ENCODE measurements around the gene CERS6. TPM values are rescaled to one million over a fixed set of nuclear protein-coding genes. Genes with fewer than 3 reads are reported as not detected.

Gene CERS6
- total and polyA plus RNA-seq, 10 donors, result 2.5 to 22.3 (median 12.8) TPM

DNA sequence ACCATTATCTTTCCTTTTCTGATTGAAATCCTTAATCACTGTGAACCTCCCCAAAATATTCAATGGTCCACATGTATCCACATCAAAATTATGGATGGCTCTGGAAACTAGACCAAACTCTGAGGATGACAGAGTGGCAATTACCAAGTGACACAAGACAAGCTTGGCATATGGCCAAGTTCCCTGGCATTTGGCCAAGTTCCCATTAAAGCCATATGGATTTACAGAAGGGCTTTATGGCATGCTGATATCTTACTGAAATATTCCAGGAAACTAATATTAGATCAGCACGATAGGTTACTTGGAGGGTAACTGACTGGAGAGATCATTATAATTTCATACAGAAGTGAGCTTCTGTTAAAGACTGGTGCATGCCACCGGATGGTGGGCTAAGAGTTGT is 21.9 kb upstream of the CERS6 start:
- Histone ChIP-seq H3K9me3 (no peaks in the 10 kb centered on the region), H3K4me3 (no peak overlapping the region), H3K27me3 (replicated peaks in 1 of 7) (no peaks in the 10 kb centered on the region), H3K4me1 (peaks cover 0 to 15% (median 0%) of the 10 kb centered on the region in 6 donors), H3K27ac (no peak overlapping the region), H3K36me3 (no peaks in the 10 kb centered on the region)
- 69 to 88% (median 77%) methylated on average over 2 of the region's 2 CpGs for WGBS, 5 donors
- DNase-seq, result no peak
- intact Hi-C loops (cut with DNase I; ENCODE audit: low total_unique reads), result no loop called here
- TF ChIP-seq POLR2AphosphoS5 (IDR thresholded peaks at IDR 0.05) (no peak), POLR2A (IDR thresholded peaks at IDR 0.05) (no peak)

DNA sequence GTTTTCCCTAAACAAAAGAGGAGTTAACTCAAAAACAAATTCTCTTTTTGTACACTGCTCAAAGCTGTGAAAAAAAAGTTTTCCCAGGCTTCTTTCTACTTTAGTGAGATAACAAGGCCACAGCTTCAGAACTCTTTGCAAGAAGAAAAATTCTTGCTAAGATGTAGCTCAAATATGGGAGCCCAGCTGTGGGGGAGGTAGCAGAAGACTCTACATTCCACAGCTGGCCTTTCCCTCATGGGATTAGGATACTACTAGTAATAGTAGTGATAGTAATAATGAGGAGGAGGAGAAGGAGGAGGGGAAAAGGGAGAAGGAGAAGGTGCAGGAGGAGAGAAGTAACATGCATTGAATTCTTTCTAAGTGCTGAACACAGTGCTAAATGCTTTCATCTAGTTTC is 19.2 kb upstream of the CERS6 start:
- no peak for DNase-seq
- peaks cover 0 to 24% (median 2%) of the 10 kb centered on the region in 6 donors for H3K4me1 ChIP-seq

DNA sequence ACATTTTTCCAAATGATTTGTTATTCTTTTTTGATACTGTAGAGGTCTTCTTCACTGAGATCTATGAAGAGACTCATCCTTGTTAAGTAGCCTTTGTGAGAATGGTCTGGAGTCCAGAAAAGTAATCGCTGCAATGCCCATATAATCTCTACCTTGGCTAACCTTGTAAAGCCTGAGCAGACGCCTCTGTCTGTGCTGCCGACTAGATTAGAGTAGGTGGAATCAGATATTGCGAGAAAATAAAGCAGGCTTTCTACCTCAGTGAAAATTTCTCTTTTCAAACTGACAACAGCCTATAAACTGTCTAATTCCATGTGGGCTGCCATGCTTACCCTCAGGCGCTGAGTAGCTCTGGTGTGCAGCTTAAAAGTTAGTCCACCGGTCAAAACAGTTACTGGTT is 17.5 kb upstream of the CERS6 start:
- Histone ChIP-seq H3K27ac (no peak overlapping the region), H3K36me3 (no peaks in the 10 kb centered on the region), H3K9me3 (no peaks in the 10 kb centered on the region), H3K4me3 (no peak overlapping the region), H3K27me3 (replicated peaks in 1 of 7) (no peaks in the 10 kb centered on the region), H3K4me1 (peaks cover 0 to 10% (median 2%) of the 10 kb centered on the region in 6 donors)
- 95 to 98% (median 97%) methylated on average over 6 of the region's 6 CpGs for WGBS, 5 donors
- no peak for TF ChIP-seq POLR2A (IDR thresholded peaks at IDR 0.05)
- TF ChIP-seq POLR2AphosphoS5 (IDR thresholded peaks at IDR 0.05), result no peak
- TF ChIP-seq, protein P1, sequence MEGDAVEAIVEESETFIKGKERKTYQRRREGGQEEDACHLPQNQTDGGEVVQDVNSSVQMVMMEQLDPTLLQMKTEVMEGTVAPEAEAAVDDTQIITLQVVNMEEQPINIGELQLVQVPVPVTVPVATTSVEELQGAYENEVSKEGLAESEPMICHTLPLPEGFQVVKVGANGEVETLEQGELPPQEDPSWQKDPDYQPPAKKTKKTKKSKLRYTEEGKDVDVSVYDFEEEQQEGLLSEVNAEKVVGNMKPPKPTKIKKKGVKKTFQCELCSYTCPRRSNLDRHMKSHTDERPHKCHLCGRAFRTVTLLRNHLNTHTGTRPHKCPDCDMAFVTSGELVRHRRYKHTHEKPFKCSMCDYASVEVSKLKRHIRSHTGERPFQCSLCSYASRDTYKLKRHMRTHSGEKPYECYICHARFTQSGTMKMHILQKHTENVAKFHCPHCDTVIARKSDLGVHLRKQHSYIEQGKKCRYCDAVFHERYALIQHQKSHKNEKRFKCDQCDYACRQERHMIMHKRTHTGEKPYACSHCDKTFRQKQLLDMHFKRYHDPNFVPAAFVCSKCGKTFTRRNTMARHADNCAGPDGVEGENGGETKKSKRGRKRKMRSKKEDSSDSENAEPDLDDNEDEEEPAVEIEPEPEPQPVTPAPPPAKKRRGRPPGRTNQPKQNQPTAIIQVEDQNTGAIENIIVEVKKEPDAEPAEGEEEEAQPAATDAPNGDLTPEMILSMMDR (IDR thresholded peaks at IDR 0.05 in 8 of 11, conservative IDR thresholded peaks at IDR 0.05 in 3 of 11), result no peak
- no peak for DNase-seq
- intact Hi-C loops (cut with DNase I; ENCODE audit: low total_unique reads), result no loop called here

More for the DNA sequence above, 19.2 kb upstream of the CERS6 start:
- no peak overlapping the region for H3K27ac ChIP-seq
- no peaks in the 10 kb centered on the region for H3K9me3 ChIP-seq
- H3K36me3 ChIP-seq, result no peaks in the 10 kb centered on the region
- H3K27me3 ChIP-seq (replicated peaks in 1 of 7), result no peaks in the 10 kb centered on the region
- intact Hi-C loops (cut with DNase I; ENCODE audit: low total_unique reads), result no loop called here
- no peak overlapping the region for H3K4me3 ChIP-seq
- TF ChIP-seq POLR2AphosphoS5 (IDR thresholded peaks at IDR 0.05), result no peak
- TF ChIP-seq POLR2A (IDR thresholded peaks at IDR 0.05), result no peak
- TF ChIP-seq, protein P1 (IDR thresholded peaks at IDR 0.05 in 8 of 11, conservative IDR thresholded peaks at IDR 0.05 in 3 of 11), result no peak

DNA sequence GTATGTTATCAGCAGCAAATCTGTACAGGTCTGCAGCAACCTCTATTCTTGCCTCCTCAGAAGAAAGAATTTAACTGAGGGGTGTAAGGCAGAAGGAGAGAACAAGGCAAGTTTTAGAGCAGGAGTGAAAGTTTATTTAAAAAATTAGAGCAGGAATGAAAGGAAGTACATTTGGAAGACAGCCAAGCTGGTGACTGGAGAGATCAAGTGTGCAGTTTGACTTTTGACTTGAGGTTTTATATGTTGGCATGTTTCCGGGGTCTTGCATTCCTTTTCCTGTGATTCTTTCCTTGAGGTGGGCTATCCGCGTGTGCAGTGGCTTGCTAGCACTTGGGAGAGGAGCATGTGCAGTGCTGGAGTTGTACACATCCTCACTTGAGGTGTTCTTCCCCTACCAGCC is 16.5 kb upstream of the CERS6 start:
- no peaks in the 10 kb centered on the region for H3K36me3 ChIP-seq
- no peak overlapping the region for H3K4me3 ChIP-seq
- H3K27ac ChIP-seq, result no peak overlapping the region
- WGBS, 5 donors, result 8 to 26% (median 19%) methylated on average over 3 of the region's 3 CpGs
- no peaks in the 10 kb centered on the region for H3K27me3 ChIP-seq (replicated peaks in 1 of 7)
- H3K4me1 ChIP-seq, result peaks cover 0 to 8% (median 2%) of the 10 kb centered on the region in 6 donors
- DNase-seq, result no peak
- intact Hi-C loops (cut with DNase I; ENCODE audit: low total_unique reads), result no loop called here
- peaks cover 0 to 3% (median under 1%) of the 10 kb centered on the region in 8 donors for H3K9me3 ChIP-seq
- TF ChIP-seq POLR2A (IDR thresholded peaks at IDR 0.05) (no peak), POLR2AphosphoS5 (IDR thresholded peaks at IDR 0.05) (no peak)
- TF ChIP-seq, protein P1 (IDR thresholded peaks at IDR 0.05 in 8 of 11, conservative IDR thresholded peaks at IDR 0.05 in 3 of 11), result no peak

All from spleen (tissue), 11 donors.